ENCODE measurements around the gene UHRF2. TPM values are rescaled to one million over a fixed set of nuclear protein-coding genes. Genes with fewer than 3 reads are reported as not detected.
A peak's percentile ranks its signal among the peaks of the same experiment; 100 is the strongest.

The UHRF2 gene
- total RNA-seq, 1 experiment from 2014 or later: 40.6 TPM

- RAD21 ChIA-PET (ENCODE audit: low non-redundant PET in 1 of 2, low total read pairs in 2 of 2, uncharacterized antibody in 2 of 2, unreplicated experiment in 2 of 2): interaction anchor here in 1 of 2 experiments (0.6 kb wide), 1 partner anchor 59 kb away, joined by 5 read pairs; no protein-coding TSS in a partner anchor
- Histone ChIP-seq H3K4me3 (replicated peaks in 1 of 2; ENCODE audit: low read depth in 1 of 2, low read length in 2 of 2) (peak overlapping the region; percentile 90 to 92), H3K27ac (ENCODE audit: low read depth, low read length) (peak overlapping the region; percentile 83), H2AFZ (ENCODE audit: low read depth, low read length, poor library complexity, severe bottlenecking) (no peak overlapping the region), H3K9me3 (ENCODE audit: control insufficient read depth in 1 of 2, insufficient read depth in 1 of 2, low read depth in 1 of 2, low read length in 2 of 2) (no peaks in the 10 kb centered on the region), H3K9me2 (ENCODE audit: insufficient read depth) (no peaks in the 10 kb centered on the region), H3K4me2 (ENCODE audit: low read length) (peak overlapping the region; percentile 82), H3K27me3 (ENCODE audit: insufficient read depth, low read length) (no peaks in the 10 kb centered on the region), H3K4me1 (ENCODE audit: control insufficient read depth in 1 of 2, insufficient read depth in 2 of 2, low read length in 2 of 2) (peaks cover 8 to 18% of the 10 kb centered on the region in 2 experiments; a peak in 3 of 4 replicates), H3K36me3 (ENCODE audit: control insufficient read depth in 1 of 2, insufficient read depth in 2 of 2, low read length in 2 of 2) (no peaks in the 10 kb centered on the region), H4K20me1 (ENCODE audit: insufficient read depth) (no peaks in the 10 kb centered on the region), H3K9ac (ENCODE audit: low read length) (peak overlapping the region; percentile 89), H3K79me2 (ENCODE audit: insufficient read depth, low read length) (peaks cover 53% of the 10 kb centered on the region)
- ATAC-seq (peak; percentile 44), DNase-seq (ENCODE audit: low read depth, low spot score) (no peak)
- CTCF ChIA-PET: interaction anchor here (1.1 kb wide), 1 partner anchor 359 kb away, joined by 3 read pairs; no protein-coding TSS in a partner anchor
- BruUV-seq (replicated peaks): no TSS peak
- intact Hi-C loops (cut with micrococcal nuclease): loop anchor here (2.0 to 10.0 kb wide), 2 partner anchors 153 to 341 kb away; partner anchors contain the start of gene KDM4C
- TF ChIP-seq ZFX (IDR thresholded peaks at IDR 0.05) (peak; percentile 87), FOSL1 (IDR thresholded peaks at IDR 0.05; ENCODE audit: low read depth) (no peak), YY1 (IDR thresholded peaks at IDR 0.05; ENCODE audit: extremely low read depth, insufficient replicate concordance, low read depth, low read length) (no peak), ZBTB33 (IDR thresholded peaks at IDR 0.05; ENCODE audit: extremely low read depth, insufficient replicate concordance, low read length) (no peak)
- POLR2A ChIA-PET: interaction anchor here (1.0 to 1.9 kb wide), 5 partner anchors 9 to 51 kb away, joined by 3 to 5 read pairs (median 4); no protein-coding TSS in a partner anchor
Observed at GRCh38 chr9:6413365-6414246, 607 bp downstream of the UHRF2 start.
